Measurements from ENCODE around the gene RXRA. TPM values are rescaled to one million over a fixed set of nuclear protein-coding genes. Genes with fewer than 3 reads are reported as not detected.

RXRA gene
- total and polyA plus RNA-seq, 5 donors from 2014 or later: 0.29 to 13.6 (median 1.4) TPM

GRCh38 chr9:134426436-134426835 lies 100.2 kb downstream of the RXRA start:
- peaks cover 6% of the 10 kb centered on the region for H3K36me3 ChIP-seq (ENCODE audit: control insufficient read depth, insufficient read depth, low read length)
- Mint-ChIP-seq H3K9me3 (no peaks in the 10 kb centered on the region), H3K4me3 (no peak overlapping the region), H3K27me3 (no peaks in the 10 kb centered on the region), H3K36me3 (no peaks in the 10 kb centered on the region), H3K27ac (no peak overlapping the region), H3K4me1 (no peaks in the 10 kb centered on the region)
- ATAC-seq (ENCODE audit: low read depth in 2 of 2) (no peak), DNase-seq (no peak)
- no peaks in the 10 kb centered on the region for H3K27me3 ChIP-seq (ENCODE audit: control insufficient read depth, insufficient read depth, low read length)
- H3K27ac ChIP-seq (ENCODE audit: insufficient read depth, low read length, poor library complexity, severe bottlenecking): no peak overlapping the region
- no peaks in the 10 kb centered on the region for H3K9me3 ChIP-seq (ENCODE audit: control insufficient read depth in 2 of 2, low read length in 2 of 2)
- no peaks in the 10 kb centered on the region for H3K4me1 ChIP-seq (ENCODE audit: control insufficient read depth, insufficient read depth, low read length, poor library complexity, severe bottlenecking)
- no peak overlapping the region for H3K4me3 ChIP-seq (ENCODE audit: low read depth, low read length)

DNA sequence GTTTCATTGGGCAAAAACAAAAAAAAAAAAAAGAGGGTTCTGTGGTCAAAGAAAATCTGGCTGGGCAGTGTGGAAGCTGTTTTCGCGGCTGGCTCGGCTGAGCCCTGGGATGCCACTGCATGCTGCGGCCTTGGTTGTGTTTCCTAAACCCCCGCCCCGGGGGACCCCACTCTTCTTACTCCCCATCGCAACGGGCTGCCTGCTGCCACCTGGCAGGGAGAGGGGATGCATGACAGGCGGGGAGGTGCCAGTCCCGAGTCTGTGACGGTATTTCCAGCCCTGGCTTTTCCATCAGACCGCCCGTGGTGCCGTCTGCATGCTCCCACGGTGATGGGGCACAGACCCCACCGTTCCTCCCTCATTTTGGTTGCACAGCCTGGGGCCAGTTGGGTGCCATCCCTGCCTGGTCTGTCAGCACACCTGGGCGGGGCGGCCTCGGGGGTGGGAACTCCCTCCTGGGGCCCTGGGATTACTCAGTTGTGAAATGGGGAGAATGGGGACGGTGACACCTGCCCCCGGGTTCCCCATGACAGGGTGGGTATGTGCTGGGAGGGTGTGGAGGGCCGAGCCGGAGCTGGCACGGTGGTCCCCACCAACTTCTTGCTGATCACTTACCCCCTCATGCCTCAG lies 101.0 kb downstream of the RXRA start:
- Histone ChIP-seq H3K36me3 (ENCODE audit: control insufficient read depth, insufficient read depth, low read length) (peaks cover 4% of the 10 kb centered on the region), H3K27ac (ENCODE audit: insufficient read depth, low read length, poor library complexity, severe bottlenecking) (no peak overlapping the region), H3K4me1 (ENCODE audit: control insufficient read depth, insufficient read depth, low read length, poor library complexity, severe bottlenecking) (no peaks in the 10 kb centered on the region), H3K9me3 (ENCODE audit: control insufficient read depth in 2 of 2, low read length in 2 of 2) (no peaks in the 10 kb centered on the region), H3K27me3 (ENCODE audit: control insufficient read depth, insufficient read depth, low read length) (no peaks in the 10 kb centered on the region), H3K4me3 (ENCODE audit: low read depth, low read length) (no peak overlapping the region)
- Mint-ChIP-seq H3K4me1 (no peaks in the 10 kb centered on the region), H3K27ac (no peak overlapping the region), H3K4me3 (no peak overlapping the region), H3K36me3 (no peaks in the 10 kb centered on the region), H3K27me3 (no peaks in the 10 kb centered on the region), H3K9me3 (no peaks in the 10 kb centered on the region)
- no peak for DNase-seq
- no peak for ATAC-seq (ENCODE audit: low read depth in 2 of 2)

GRCh38 chr9:134428559-134428958 lies 102.3 kb downstream of the RXRA start:
- ATAC-seq (ENCODE audit: low read depth in 2 of 2): no peak
- H3K27me3 ChIP-seq (ENCODE audit: control insufficient read depth, insufficient read depth, low read length): no peaks in the 10 kb centered on the region
- peaks cover 2% of the 10 kb centered on the region for H3K36me3 ChIP-seq (ENCODE audit: control insufficient read depth, insufficient read depth, low read length)
- H3K27ac ChIP-seq (ENCODE audit: insufficient read depth, low read length, poor library complexity, severe bottlenecking): no peak overlapping the region
- H3K4me1 ChIP-seq (ENCODE audit: control insufficient read depth, insufficient read depth, low read length, poor library complexity, severe bottlenecking): no peaks in the 10 kb centered on the region
- no peaks in the 10 kb centered on the region for H3K9me3 ChIP-seq (ENCODE audit: control insufficient read depth in 2 of 2, low read length in 2 of 2)
- no peak for DNase-seq
- Mint-ChIP-seq H3K27me3 (no peaks in the 10 kb centered on the region), H3K9me3 (no peaks in the 10 kb centered on the region), H3K4me1 (no peaks in the 10 kb centered on the region), H3K4me3 (no peak overlapping the region), H3K36me3 (no peaks in the 10 kb centered on the region), H3K27ac (no peak overlapping the region)
- H3K4me3 ChIP-seq (ENCODE audit: low read depth, low read length): no peak overlapping the region

DNA sequence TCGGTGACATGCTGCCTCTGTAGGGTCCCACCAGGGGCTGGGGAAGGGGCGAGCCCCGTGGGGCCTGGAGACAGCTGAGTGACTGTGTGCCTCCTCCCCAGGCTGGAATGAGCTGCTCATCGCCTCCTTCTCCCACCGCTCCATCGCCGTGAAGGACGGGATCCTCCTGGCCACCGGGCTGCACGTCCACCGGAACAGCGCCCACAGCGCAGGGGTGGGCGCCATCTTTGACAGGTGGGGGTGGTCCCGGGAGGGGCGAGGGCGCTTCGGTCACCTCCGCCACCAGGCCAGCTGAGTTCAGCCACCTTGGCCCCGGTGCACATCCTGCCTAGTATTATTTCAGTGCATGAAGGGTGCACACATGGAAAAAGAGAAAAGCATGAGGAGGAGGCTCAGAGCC lies 102.8 kb downstream of the RXRA start:
- Mint-ChIP-seq H3K4me1 (no peaks in the 10 kb centered on the region), H3K4me3 (no peak overlapping the region), H3K9me3 (no peaks in the 10 kb centered on the region)

DNA sequence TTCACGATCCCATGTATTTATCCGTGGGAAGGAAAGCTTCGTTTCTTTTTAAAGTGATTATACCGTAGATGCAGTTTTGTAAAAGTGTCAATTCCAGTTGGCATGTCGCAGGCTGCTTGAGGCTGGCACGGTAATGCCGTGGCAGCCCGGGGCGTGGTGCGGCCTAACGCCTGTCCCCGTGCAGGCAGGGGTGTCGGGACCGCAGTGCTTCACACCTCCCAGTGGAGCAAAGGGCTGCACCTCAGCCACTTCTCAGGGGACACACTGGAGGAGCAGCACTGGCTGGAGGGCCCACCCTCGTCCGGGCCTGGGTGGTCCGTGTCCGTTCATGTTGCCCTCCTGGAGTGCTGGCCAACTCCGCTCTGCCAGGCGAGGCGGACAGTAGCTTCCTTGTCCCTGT lies 103.2 kb downstream of the RXRA start:
- no peak for ATAC-seq (ENCODE audit: low read depth in 2 of 2)
- no peaks in the 10 kb centered on the region for H3K27me3 ChIP-seq (ENCODE audit: control insufficient read depth, insufficient read depth, low read length)
- H3K36me3 ChIP-seq (ENCODE audit: control insufficient read depth, insufficient read depth, low read length): peaks cover 2% of the 10 kb centered on the region

More for the DNA sequence above, 102.8 kb downstream of the RXRA start:
- Histone ChIP-seq H3K4me1 (ENCODE audit: control insufficient read depth, insufficient read depth, low read length, poor library complexity, severe bottlenecking) (no peaks in the 10 kb centered on the region), H3K27ac (ENCODE audit: insufficient read depth, low read length, poor library complexity, severe bottlenecking) (no peak overlapping the region), H3K36me3 (ENCODE audit: control insufficient read depth, insufficient read depth, low read length) (peaks cover 2% of the 10 kb centered on the region), H3K27me3 (ENCODE audit: control insufficient read depth, insufficient read depth, low read length) (no peaks in the 10 kb centered on the region), H3K4me3 (ENCODE audit: low read depth, low read length) (no peak overlapping the region), H3K9me3 (ENCODE audit: control insufficient read depth in 2 of 2, low read length in 2 of 2) (no peaks in the 10 kb centered on the region)
- H3K27ac Mint-ChIP-seq: no peak overlapping the region
- DNase-seq (no peak), ATAC-seq (ENCODE audit: low read depth in 2 of 2) (no peak)
- no peaks in the 10 kb centered on the region for H3K27me3 Mint-ChIP-seq
- H3K36me3 Mint-ChIP-seq: no peaks in the 10 kb centered on the region

GRCh38 chr9:134431095-134431494 lies 104.8 kb downstream of the RXRA start:
- ATAC-seq (ENCODE audit: low read depth in 2 of 2): no peak
- Mint-ChIP-seq H3K4me1 (no peaks in the 10 kb centered on the region), H3K9me3 (no peaks in the 10 kb centered on the region), H3K27ac (no peak overlapping the region), H3K27me3 (no peaks in the 10 kb centered on the region), H3K36me3 (peaks cover 2% of the 10 kb centered on the region), H3K4me3 (no peak overlapping the region)
- H3K36me3 ChIP-seq (ENCODE audit: control insufficient read depth, insufficient read depth, low read length): peaks cover 2% of the 10 kb centered on the region
- H3K27ac ChIP-seq (ENCODE audit: insufficient read depth, low read length, poor library complexity, severe bottlenecking): no peak overlapping the region
- no peaks in the 10 kb centered on the region for H3K4me1 ChIP-seq (ENCODE audit: control insufficient read depth, insufficient read depth, low read length, poor library complexity, severe bottlenecking)
- no peaks in the 10 kb centered on the region for H3K27me3 ChIP-seq (ENCODE audit: control insufficient read depth, insufficient read depth, low read length)
- H3K4me3 ChIP-seq (ENCODE audit: low read depth, low read length): no peak overlapping the region
- no peak for DNase-seq
- no peaks in the 10 kb centered on the region for H3K9me3 ChIP-seq (ENCODE audit: control insufficient read depth in 2 of 2, low read length in 2 of 2)

More for the DNA sequence above, 103.2 kb downstream of the RXRA start:
- no peaks in the 10 kb centered on the region for H3K4me1 Mint-ChIP-seq
- H3K4me3 ChIP-seq (ENCODE audit: low read depth, low read length): no peak overlapping the region
- H3K27ac ChIP-seq (ENCODE audit: insufficient read depth, low read length, poor library complexity, severe bottlenecking): no peak overlapping the region
- H3K27me3 Mint-ChIP-seq: no peaks in the 10 kb centered on the region
- H3K9me3 Mint-ChIP-seq: no peaks in the 10 kb centered on the region
- H3K9me3 ChIP-seq (ENCODE audit: control insufficient read depth in 2 of 2, low read length in 2 of 2): no peaks in the 10 kb centered on the region
- H3K27ac Mint-ChIP-seq: no peak overlapping the region
- H3K36me3 Mint-ChIP-seq: no peaks in the 10 kb centered on the region
- DNase-seq: no peak
- H3K4me1 ChIP-seq (ENCODE audit: control insufficient read depth, insufficient read depth, low read length, poor library complexity, severe bottlenecking): no peaks in the 10 kb centered on the region
- no peak overlapping the region for H3K4me3 Mint-ChIP-seq

- Mint-ChIP-seq H3K4me3 (no peak overlapping the region), H3K27ac (no peak overlapping the region), H3K27me3 (no peaks in the 10 kb centered on the region), H3K9me3 (no peaks in the 10 kb centered on the region), H3K36me3 (peaks cover 8% of the 10 kb centered on the region), H3K4me1 (no peaks in the 10 kb centered on the region)
- H3K27me3 ChIP-seq (ENCODE audit: control insufficient read depth, insufficient read depth, low read length): no peaks in the 10 kb centered on the region
- H3K27ac ChIP-seq (ENCODE audit: insufficient read depth, low read length, poor library complexity, severe bottlenecking): no peak overlapping the region
- H3K4me3 ChIP-seq (ENCODE audit: low read depth, low read length): no peak overlapping the region
- DNase-seq (no peak), ATAC-seq (ENCODE audit: low read depth in 2 of 2) (no peak)
- peaks cover 2% of the 10 kb centered on the region for H3K36me3 ChIP-seq (ENCODE audit: control insufficient read depth, insufficient read depth, low read length)
- H3K4me1 ChIP-seq (ENCODE audit: control insufficient read depth, insufficient read depth, low read length, poor library complexity, severe bottlenecking): no peaks in the 10 kb centered on the region
- H3K9me3 ChIP-seq (ENCODE audit: control insufficient read depth in 2 of 2, low read length in 2 of 2): no peaks in the 10 kb centered on the region
Measured at GRCh38 chr9:134431626-134432025, 105.4 kb downstream of the RXRA start.

- no peak for DNase-seq
- Histone ChIP-seq H3K4me3 (ENCODE audit: low read depth, low read length) (no peak overlapping the region), H3K4me1 (ENCODE audit: control insufficient read depth, insufficient read depth, low read length, poor library complexity, severe bottlenecking) (no peaks in the 10 kb centered on the region), H3K36me3 (ENCODE audit: control insufficient read depth, insufficient read depth, low read length) (peaks cover 2% of the 10 kb centered on the region), H3K27me3 (ENCODE audit: control insufficient read depth, insufficient read depth, low read length) (no peaks in the 10 kb centered on the region), H3K9me3 (ENCODE audit: control insufficient read depth in 2 of 2, low read length in 2 of 2) (no peaks in the 10 kb centered on the region), H3K27ac (ENCODE audit: insufficient read depth, low read length, poor library complexity, severe bottlenecking) (no peak overlapping the region)
- Mint-ChIP-seq H3K4me1 (no peaks in the 10 kb centered on the region), H3K27me3 (no peaks in the 10 kb centered on the region), H3K36me3 (peaks cover 8% of the 10 kb centered on the region), H3K9me3 (no peaks in the 10 kb centered on the region), H3K4me3 (no peak overlapping the region), H3K27ac (no peak overlapping the region)
- no peak for ATAC-seq (ENCODE audit: low read depth in 2 of 2)
Measured at GRCh38 chr9:134432471-134432870, 106.2 kb downstream of the RXRA start.

Data from CD4-positive, CD25-positive, alpha-beta regulatory T cell (primary cell).